ENCODE results near the gene MTHFSD. TPM values are rescaled to one million over a fixed set of nuclear protein-coding genes. Genes with fewer than 3 reads are reported as not detected.

MTHFSD gene
- total RNA-seq, 2 experiments from 2014 or later, result 21.9 to 24.1 TPM

- no peak overlapping the region for H3K27ac Mint-ChIP-seq
- intact Hi-C loops (cut with micrococcal nuclease), result no loop called here
- CTCF ChIA-PET, result no interaction called here
Observed at GRCh38 chr16:86534779-86535615, 20.0 kb downstream of the MTHFSD start.

GRCh38 chr16:86533767-86534351, 21.2 kb downstream of the MTHFSD start:
- no peak overlapping the region for H3K4me3 Mint-ChIP-seq
- no peaks in the 10 kb centered on the region for H3K9me3 Mint-ChIP-seq
- intact Hi-C loops (cut with micrococcal nuclease), result no loop called here
- no peak overlapping the region for H3K27ac Mint-ChIP-seq
- no peaks in the 10 kb centered on the region for H3K4me1 Mint-ChIP-seq (ENCODE audit: low read depth)
- no peak for DNase-seq
- CTCF ChIA-PET, result no interaction called here
- H3K27me3 Mint-ChIP-seq (ENCODE audit: low read depth), result no peaks in the 10 kb centered on the region
- peaks cover 6% of the 10 kb centered on the region for H3K36me3 Mint-ChIP-seq (ENCODE audit: low read depth)

More at GRCh38 chr16:86534779-86535615, 20.0 kb downstream of the MTHFSD start:
- Mint-ChIP-seq H3K9me3 (no peaks in the 10 kb centered on the region), H3K27me3 (ENCODE audit: low read depth) (no peaks in the 10 kb centered on the region), H3K4me1 (ENCODE audit: low read depth) (no peaks in the 10 kb centered on the region), H3K36me3 (ENCODE audit: low read depth) (peaks cover 6% of the 10 kb centered on the region), H3K4me3 (no peak overlapping the region)
- DNase-seq, result no peak

GRCh38 chr16:86533076-86533475, 22.0 kb downstream of the MTHFSD start:
- Mint-ChIP-seq H3K27ac (no peak overlapping the region), H3K4me3 (no peak overlapping the region), H3K36me3 (ENCODE audit: low read depth) (peaks cover 3% of the 10 kb centered on the region), H3K9me3 (no peaks in the 10 kb centered on the region), H3K4me1 (ENCODE audit: low read depth) (no peaks in the 10 kb centered on the region), H3K27me3 (ENCODE audit: low read depth) (no peaks in the 10 kb centered on the region)
- intact Hi-C loops (cut with micrococcal nuclease), result no loop called here
- DNase-seq, result no peak
- CTCF ChIA-PET, result no interaction called here

- Mint-ChIP-seq H3K4me1 (ENCODE audit: low read depth) (no peaks in the 10 kb centered on the region), H3K4me3 (no peak overlapping the region)
- CTCF ChIA-PET, result no interaction called here
Observed at GRCh38 chr16:86532526-86532815, 22.6 kb downstream of the MTHFSD start.

GRCh38 chr16:86531641-86532525, 23.2 kb downstream of the MTHFSD start:
- Mint-ChIP-seq H3K4me3 (no peak overlapping the region), H3K36me3 (ENCODE audit: low read depth) (peaks cover 3% of the 10 kb centered on the region)
- CTCF ChIA-PET, result no interaction called here

More at GRCh38 chr16:86532526-86532815, 22.6 kb downstream of the MTHFSD start:
- no peak for DNase-seq
- Mint-ChIP-seq H3K27ac (no peak overlapping the region), H3K9me3 (no peaks in the 10 kb centered on the region), H3K36me3 (ENCODE audit: low read depth) (peaks cover 3% of the 10 kb centered on the region), H3K27me3 (ENCODE audit: low read depth) (no peaks in the 10 kb centered on the region)
- intact Hi-C loops (cut with micrococcal nuclease), result no loop called here

DNA sequence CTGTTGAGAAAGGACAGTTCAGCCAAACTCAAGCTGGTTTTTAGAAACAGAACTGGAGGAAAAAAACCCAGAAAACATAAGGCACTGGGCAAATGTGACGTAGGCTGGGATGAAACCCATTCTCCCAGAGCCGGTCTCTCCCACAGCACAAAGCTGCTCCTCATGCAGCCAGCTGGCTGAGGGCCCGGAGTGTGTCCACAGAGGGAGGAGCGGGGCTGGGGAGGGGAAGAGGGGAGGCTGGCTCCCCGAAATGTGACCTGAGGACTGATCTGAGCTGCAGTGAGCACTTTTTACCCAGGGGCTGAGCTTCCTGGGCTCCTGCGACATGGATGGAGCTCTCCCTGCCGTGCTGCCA, 23.9 kb downstream of the MTHFSD start:
- intact Hi-C loops (cut with micrococcal nuclease), result no loop called here
- Mint-ChIP-seq H3K4me3 (no peak overlapping the region), H3K9me3 (peaks cover 2% of the 10 kb centered on the region), H3K4me1 (ENCODE audit: low read depth) (no peaks in the 10 kb centered on the region), H3K36me3 (ENCODE audit: low read depth) (peaks cover 3% of the 10 kb centered on the region), H3K27ac (no peak overlapping the region), H3K27me3 (ENCODE audit: low read depth) (no peaks in the 10 kb centered on the region)
- DNase-seq, result no peak
- CTCF ChIA-PET, result no interaction called here

More at GRCh38 chr16:86531641-86532525, 23.2 kb downstream of the MTHFSD start:
- Mint-ChIP-seq H3K9me3 (no peaks in the 10 kb centered on the region), H3K4me1 (ENCODE audit: low read depth) (no peaks in the 10 kb centered on the region), H3K27me3 (ENCODE audit: low read depth) (no peaks in the 10 kb centered on the region), H3K27ac (no peak overlapping the region)
- no peak for DNase-seq
- intact Hi-C loops (cut with micrococcal nuclease), result no loop called here

GRCh38 chr16:86530251-86531190, 24.5 kb downstream of the MTHFSD start:
- no peaks in the 10 kb centered on the region for H3K4me1 Mint-ChIP-seq (ENCODE audit: low read depth)
- peaks cover 2% of the 10 kb centered on the region for H3K9me3 Mint-ChIP-seq
- H3K27me3 Mint-ChIP-seq (ENCODE audit: low read depth), result no peaks in the 10 kb centered on the region
- no peak overlapping the region for H3K27ac Mint-ChIP-seq
- CTCF ChIA-PET, result no interaction called here
- no peak for DNase-seq
- intact Hi-C loops (cut with micrococcal nuclease), result no loop called here
- H3K4me3 Mint-ChIP-seq, result no peak overlapping the region
- no peaks in the 10 kb centered on the region for H3K36me3 Mint-ChIP-seq (ENCODE audit: low read depth)

GRCh38 chr16:86529160-86529559, 25.9 kb downstream of the MTHFSD start:
- Mint-ChIP-seq H3K9me3 (peaks cover 2% of the 10 kb centered on the region), H3K4me1 (ENCODE audit: low read depth) (no peaks in the 10 kb centered on the region), H3K27me3 (ENCODE audit: low read depth) (no peaks in the 10 kb centered on the region), H3K4me3 (no peak overlapping the region), H3K27ac (no peak overlapping the region), H3K36me3 (ENCODE audit: low read depth) (no peaks in the 10 kb centered on the region)
- DNase-seq, result no peak
- CTCF ChIA-PET, result interaction anchor here (1.6 kb wide), 1 partner anchor 11 kb away, joined by 4 read pairs; no protein-coding TSS in a partner anchor
- intact Hi-C loops (cut with micrococcal nuclease), result no loop called here

DNA sequence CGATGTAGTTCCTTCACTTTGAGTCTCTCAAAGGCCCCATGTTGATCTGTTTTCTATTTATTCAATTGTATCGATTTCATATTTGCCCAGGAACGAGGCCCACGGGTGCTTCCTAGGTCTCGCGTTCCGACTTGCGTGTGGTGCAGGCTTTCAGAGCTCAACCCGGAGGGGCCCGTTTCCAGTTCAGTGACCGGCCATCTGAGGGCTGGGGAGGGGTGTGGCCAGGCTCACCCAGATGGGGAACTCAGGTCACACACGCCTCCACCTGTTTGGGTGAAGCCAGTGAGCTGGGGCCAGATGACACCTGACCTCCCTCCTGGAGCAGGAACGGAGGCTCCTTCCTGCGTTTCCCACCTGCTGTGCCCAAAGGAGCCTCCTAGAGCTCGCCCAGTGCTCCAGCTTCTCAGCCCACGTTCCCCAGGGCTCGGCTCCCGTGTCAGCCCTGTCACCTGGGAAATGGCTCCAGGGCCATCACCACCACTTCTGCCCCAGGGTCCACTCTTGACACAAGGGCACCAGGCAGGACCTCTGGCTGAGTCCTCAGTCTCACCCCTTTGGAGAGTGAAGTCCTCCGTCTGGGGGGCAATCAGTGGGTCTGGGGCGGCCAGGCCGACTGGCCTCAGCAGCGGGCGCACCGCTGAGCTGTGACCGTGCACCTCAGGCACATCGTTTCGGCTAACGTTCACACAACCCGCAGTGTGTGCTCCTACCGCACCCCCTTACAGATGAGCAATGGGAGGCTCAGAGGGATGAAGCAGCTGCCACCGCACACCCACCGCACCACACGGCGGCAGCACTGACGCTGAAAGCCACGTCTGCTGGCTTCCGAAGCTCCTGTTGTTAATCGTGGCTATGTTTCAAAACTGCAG, 26.7 kb downstream of the MTHFSD start:
- Mint-ChIP-seq H3K36me3 (ENCODE audit: low read depth) (no peaks in the 10 kb centered on the region), H3K9me3 (peaks cover 2% of the 10 kb centered on the region), H3K4me3 (no peak overlapping the region), H3K27me3 (ENCODE audit: low read depth) (no peaks in the 10 kb centered on the region), H3K4me1 (ENCODE audit: low read depth) (no peaks in the 10 kb centered on the region), H3K27ac (no peak overlapping the region)
- no peak for DNase-seq
- CTCF ChIA-PET, result interaction anchor here (0.6 to 1.6 kb wide), 2 partner anchors 10 to 387 kb away, joined by 3 to 4 read pairs; no protein-coding TSS in a partner anchor
- intact Hi-C loops (cut with micrococcal nuclease), result no loop called here

- Mint-ChIP-seq H3K27me3 (ENCODE audit: low read depth) (no peaks in the 10 kb centered on the region), H3K9me3 (peaks cover 2% of the 10 kb centered on the region), H3K27ac (no peak overlapping the region), H3K4me1 (ENCODE audit: low read depth) (no peaks in the 10 kb centered on the region), H3K36me3 (ENCODE audit: low read depth) (no peaks in the 10 kb centered on the region), H3K4me3 (no peak overlapping the region)
- CTCF ChIA-PET, result interaction anchor here (0.6 to 1.6 kb wide), 3 partner anchors 9 to 519 kb away, joined by 3 to 7 read pairs (median 4); no protein-coding TSS in a partner anchor
- intact Hi-C loops (cut with micrococcal nuclease), result no loop called here
- DNase-seq, result no peak
Observed at GRCh38 chr16:86527366-86527765, 27.7 kb downstream of the MTHFSD start.

DNA sequence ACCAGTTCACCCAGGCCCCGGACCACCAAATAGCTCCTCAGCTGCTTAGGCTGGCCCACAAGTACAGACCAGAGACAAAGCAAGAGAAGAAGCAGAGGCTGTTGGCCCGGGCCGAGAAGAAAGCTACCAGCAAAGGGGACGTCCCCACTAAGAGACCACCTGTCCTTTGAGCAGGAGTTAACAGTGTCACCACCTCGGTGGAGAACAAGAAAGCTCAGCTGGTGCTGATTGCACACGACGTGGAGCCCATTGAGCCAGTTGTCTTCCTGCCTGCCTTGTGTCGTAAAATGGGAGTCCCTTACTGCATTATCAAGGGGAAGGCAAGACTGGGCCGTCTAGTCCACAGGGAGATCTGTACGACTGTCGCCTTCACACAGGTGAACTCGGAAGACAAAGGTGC, 29.3 kb downstream of the MTHFSD start:
- CTCF ChIA-PET, result interaction anchor here (1.1 kb wide), 1 partner anchor 7 kb away, joined by 3 read pairs; no protein-coding TSS in a partner anchor
- H3K27me3 Mint-ChIP-seq (ENCODE audit: low read depth), result peaks cover 4% of the 10 kb centered on the region
- no peak overlapping the region for H3K27ac Mint-ChIP-seq
- H3K4me3 Mint-ChIP-seq, result no peak overlapping the region
- peaks cover 2% of the 10 kb centered on the region for H3K9me3 Mint-ChIP-seq
- H3K36me3 Mint-ChIP-seq (ENCODE audit: low read depth), result no peaks in the 10 kb centered on the region
- no peak for DNase-seq
- intact Hi-C loops (cut with micrococcal nuclease), result no loop called here
- H3K4me1 Mint-ChIP-seq (ENCODE audit: low read depth), result no peaks in the 10 kb centered on the region

Measured in activated naive CD4-positive, alpha-beta T cell treated with anti-CD3 and anti-CD28 coated beads for 36 hours (primary cell).